Endothelial cell of umbilical vein (primary cell): ENCODE results near the gene BACH2. TPM values are rescaled to one million over a fixed set of nuclear protein-coding genes. Genes with fewer than 3 reads are reported as not detected.

Source experiments
- BruUV-seq: library from RNA; stranded (reverse); fragments of 400-500 nt; replicated peaks from 2 replicates; lab custom pipeline; 2021; lab: Mats Ljungman, UMichigan
- CTCF ChIA-PET: fragments of 300-600, 350-600 bp; sonication (Branson Sonifier 250); formaldehyde crosslinking; loops from one replicate; lab custom pipeline; 2021; ENCODE audit warnings: antibody characterized with exemption, inconsistent platforms; lab: Charles Lee
- POLR2A ChIA-PET: fragments of 300-600, 350-600 bp; sonication (Branson Sonifier 250); formaldehyde crosslinking; loops from one replicate; lab custom pipeline; 2021; ENCODE audit warnings: antibody characterized with exemption, inconsistent platforms; lab: Charles Lee
- DNase-seq: peaks from one replicate; pipeline ENCODE4 v3.0.0-alpha.2; 2011; ENCODE audit warnings: low read depth, low spot score
- FAIRE-seq: peaks from 2 replicates; lab custom pipeline; 2011; peaks lifted over from hg19 to GRCh38; lab: Jason Lieb, UNC
- H2AFZ ChIP-seq: 2 replicates; pipeline ENCODE4 v1.6.0; 2012; ENCODE audit warnings: low read depth, low read length, control low read depth, inconsistent platforms
- H3K27ac ChIP-seq: 2 replicates; pipeline ENCODE4 v1.5.1; 2011; ENCODE audit warnings: low read depth, mild to moderate bottlenecking, control low read depth, low read length, moderate library complexity; ENCODE audit not compliant: insufficient read depth
- H3K27me3 ChIP-seq, 2 experiments: 2 replicates each; pipeline versions ENCODE4 v1.6.0 to v1.6.1; 2011; ENCODE audit warnings: low read length in 2 of 2, mixed read lengths in 1 of 2; ENCODE audit not compliant: control insufficient read depth in 2 of 2, insufficient read depth in 2 of 2
- H3K36me3 ChIP-seq, 2 experiments: 2 replicates in 1 of 2; 3 replicates in 1 of 2; pipeline ENCODE4 v1.5.1; 2011; ENCODE audit warnings: low read length in 2 of 2, mild to moderate bottlenecking in 1 of 2, moderate library complexity in 1 of 2; ENCODE audit not compliant: control insufficient read depth in 2 of 2, insufficient read depth in 2 of 2; ENCODE audit errors: extremely low read depth in 1 of 2
- H3K4me1 ChIP-seq: 3 replicates; pipeline ENCODE4 v1.5.1; 2011; ENCODE audit warnings: mild to moderate bottlenecking, low read length; ENCODE audit not compliant: control insufficient read depth, insufficient read depth; ENCODE audit errors: extremely low read depth
- H3K4me2 ChIP-seq: 2 replicates; pipeline ENCODE4 v1.6.1; 2011; ENCODE audit warnings: low read length, control low read depth, mixed read lengths; ENCODE audit not compliant: insufficient read depth
- H3K4me3 ChIP-seq, 3 experiments: fragments of 200-600 bp in 1 of 3; sonication (generic), shearing (Covaris generic) in 1 of 3; replicated peaks in 1 of 3; 2 replicates each; pipeline ENCODE4 v1.5.1; 2011 to 2016; ENCODE audit warnings: control low read depth in 3 of 3, low read length in 3 of 3, mild to moderate bottlenecking in 2 of 3, inconsistent platforms in 1 of 3, low read depth in 1 of 3, moderate library complexity in 1 of 3; ENCODE audit not compliant: insufficient read depth in 1 of 3
- H3K79me2 ChIP-seq: 2 replicates; pipeline ENCODE4 v1.6.0; 2012; ENCODE audit warnings: low read length, inconsistent platforms; ENCODE audit not compliant: control insufficient read depth, insufficient read depth
- H3K9ac ChIP-seq: replicated peaks from 2 replicates; pipeline ENCODE3; 2011; ENCODE audit warnings: low read length, control low read depth; ENCODE audit not compliant: insufficient read depth; ENCODE audit errors: extremely low read depth
- H3K9me1 ChIP-seq: replicated peaks from 3 replicates; pipeline ENCODE4 v1.6.0; 2011; ENCODE audit warnings: mild to moderate bottlenecking, low read length; ENCODE audit not compliant: control insufficient read depth, insufficient read depth; ENCODE audit errors: extremely low read depth
- H3K9me3 ChIP-seq: replicated peaks from 2 replicates; pipeline ENCODE4 v1.5.1; 2012; ENCODE audit warnings: low read length, inconsistent platforms; ENCODE audit not compliant: control insufficient read depth, insufficient read depth
- H4K20me1 ChIP-seq: replicated peaks from 2 replicates; pipeline ENCODE3; 2011; ENCODE audit warnings: mild to moderate bottlenecking, low read length; ENCODE audit not compliant: control insufficient read depth, insufficient read depth; ENCODE audit errors: extremely low read depth
- EZH2 ChIP-seq: IDR thresholded peaks from 2 replicates; pipeline ENCODE4 v1.6.1; 2012; ENCODE audit warnings: borderline replicate concordance, low read depth, mild to moderate bottlenecking, moderate library complexity, low read length, inconsistent platforms; ENCODE audit not compliant: severe bottlenecking
- FOS ChIP-seq: IDR thresholded peaks from 2 replicates; pipeline ENCODE4 v1.6.1; 2011; ENCODE audit warnings: mild to moderate bottlenecking, low read length, moderate library complexity, borderline replicate concordance; ENCODE audit not compliant: insufficient read depth
- GATA2 ChIP-seq: IDR thresholded peaks from 2 replicates; pipeline ENCODE4 v1.7.0; 2011; ENCODE audit warnings: low read depth, mild to moderate bottlenecking, moderate library complexity, mixed read lengths, low read length; ENCODE audit not compliant: insufficient read length, insufficient read depth
- JUN ChIP-seq: IDR thresholded peaks from 2 replicates; pipeline ENCODE4 v1.6.1; 2011; ENCODE audit warnings: borderline replicate concordance, low read depth; ENCODE audit not compliant: insufficient read length, insufficient read depth
- MYC ChIP-seq: IDR thresholded peaks from one replicate; pipeline ENCODE4 v1.6.1; 2011; ENCODE audit warnings: mild to moderate bottlenecking, low read depth, low read length
- POLR2A ChIP-seq: IDR thresholded peaks from 2 replicates; pipeline ENCODE4 v1.6.1; 2012; ENCODE audit warnings: low read depth, mild to moderate bottlenecking, control low read depth, low read length
- POLR2AphosphoS5 ChIP-seq: IDR thresholded peaks from 2 replicates; pipeline ENCODE4 v1.6.1; 2012; ENCODE audit warnings: low read depth, mild to moderate bottlenecking, control low read depth, low read length, moderate library complexity; ENCODE audit not compliant: insufficient read depth
- dilution Hi-C: fragments of 300-500 bp; cut with MboI; formaldehyde crosslinking; loops from one replicate; pipeline ENCODE4 v1.15.0; 2019; ENCODE audit warnings: low sequenced_read_pairs; ENCODE audit not compliant: extremely low pct_ligation_motif_present
- intact Hi-C: fragments of 100-400 bp; cut with micrococcal nuclease; formaldehyde crosslinking; loops from one replicate; pipeline ENCODE4 v1.10.0; 2022
- polyA plus RNA-seq, 4 experiments: library from polyadenylated mRNA; depleted of rRNA in 3 of 4; stranded (reverse) in 3 of 4; unstranded in 1 of 4; fragments of >200 nt; gene quantifications; 2 replicates each; pipeline versions ENCODE4 v1.2.1 to v1.2.3, GENCODE V29; 2011 to 2012; ENCODE audit warnings: missing spikeins in 1 of 4
- total RNA-seq: library from RNA; stranded (reverse); gene quantifications from 2 replicates; pipeline ENCODE4 v1.2.3, GENCODE V29; 2021
- TF ChIP-seq, protein P1 (sequence below): IDR thresholded peaks from 2 replicates; pipeline ENCODE4 v1.6.1; 2011; ENCODE audit not compliant: insufficient read depth, insufficient read length
- TF ChIP-seq, protein P2 (sequence below), 2 donors: IDR thresholded peaks; 1 replicate in 1 of 2; 2 replicates in 1 of 2; pipeline ENCODE4 v1.5.1; 2011; ENCODE audit warnings: low read length in 2 of 2, mild to moderate bottlenecking in 2 of 2, moderate library complexity in 2 of 2, control low read depth in 1 of 2, inconsistent platforms in 1 of 2, low read depth in 1 of 2; ENCODE audit not compliant: insufficient read depth in 1 of 2; ENCODE audit errors: extremely low read depth in 1 of 2

The BACH2 gene
- total and polyA plus RNA-seq, 2 donors (not counting 3 experiments of a cell fraction or from before 2014, with no cell fraction given), result 1.7 to 5.6 TPM

DNA sequence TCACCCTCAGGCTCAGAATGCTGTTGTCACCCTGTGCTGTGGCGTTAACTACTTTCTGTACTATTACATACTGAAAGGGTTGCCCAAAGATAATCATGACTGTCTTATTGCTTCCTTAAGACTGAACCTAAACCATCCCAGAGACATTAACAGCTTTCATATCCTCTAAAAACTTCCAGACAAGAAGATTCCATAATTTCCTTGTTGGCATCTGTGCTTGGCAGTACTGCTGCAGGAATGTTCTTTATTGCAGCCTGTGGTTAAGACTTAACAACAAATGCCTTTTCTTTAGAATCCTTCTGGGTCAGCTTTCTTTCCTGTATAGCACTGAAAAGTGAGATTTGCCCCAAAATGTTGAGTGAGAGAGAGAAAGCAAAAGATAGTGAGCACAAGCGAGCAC is 292.7 kb downstream of the BACH2 start:
- DNase-seq (no peak), FAIRE-seq (no peak)
- Histone ChIP-seq H3K36me3 (no peaks in the 10 kb centered on the region), H3K4me2 (no peak overlapping the region), H3K27ac (no peak overlapping the region), H3K4me1 (peaks cover 9% of the 10 kb centered on the region), H3K9me1 (no peaks in the 10 kb centered on the region), H4K20me1 (no peaks in the 10 kb centered on the region), H3K9ac (no peak overlapping the region), H3K79me2 (no peaks in the 10 kb centered on the region), H3K4me3 (no peak overlapping the region), H2AFZ (no peak overlapping the region), H3K9me3 (no peaks in the 10 kb centered on the region), H3K27me3 (no peaks in the 10 kb centered on the region)
- dilution Hi-C loops (no loop called here), intact Hi-C loops (no loop called here)
- BruUV-seq, result no TSS peak
- POLR2A ChIA-PET, result no interaction called here
- CTCF ChIA-PET, result interaction anchor here (0.8 kb wide), 1 partner anchor 64 kb away, joined by 3 read pairs; no protein-coding TSS in a partner anchor
- TF ChIP-seq POLR2A (no peak), MYC (no peak), POLR2AphosphoS5 (no peak), JUN (no peak), FOS (no peak), EZH2 (no peak), GATA2 (no peak)
- TF ChIP-seq, protein P1, sequence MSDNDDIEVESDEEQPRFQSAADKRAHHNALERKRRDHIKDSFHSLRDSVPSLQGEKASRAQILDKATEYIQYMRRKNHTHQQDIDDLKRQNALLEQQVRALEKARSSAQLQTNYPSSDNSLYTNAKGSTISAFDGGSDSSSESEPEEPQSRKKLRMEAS, result no peak
- TF ChIP-seq, protein P2, sequence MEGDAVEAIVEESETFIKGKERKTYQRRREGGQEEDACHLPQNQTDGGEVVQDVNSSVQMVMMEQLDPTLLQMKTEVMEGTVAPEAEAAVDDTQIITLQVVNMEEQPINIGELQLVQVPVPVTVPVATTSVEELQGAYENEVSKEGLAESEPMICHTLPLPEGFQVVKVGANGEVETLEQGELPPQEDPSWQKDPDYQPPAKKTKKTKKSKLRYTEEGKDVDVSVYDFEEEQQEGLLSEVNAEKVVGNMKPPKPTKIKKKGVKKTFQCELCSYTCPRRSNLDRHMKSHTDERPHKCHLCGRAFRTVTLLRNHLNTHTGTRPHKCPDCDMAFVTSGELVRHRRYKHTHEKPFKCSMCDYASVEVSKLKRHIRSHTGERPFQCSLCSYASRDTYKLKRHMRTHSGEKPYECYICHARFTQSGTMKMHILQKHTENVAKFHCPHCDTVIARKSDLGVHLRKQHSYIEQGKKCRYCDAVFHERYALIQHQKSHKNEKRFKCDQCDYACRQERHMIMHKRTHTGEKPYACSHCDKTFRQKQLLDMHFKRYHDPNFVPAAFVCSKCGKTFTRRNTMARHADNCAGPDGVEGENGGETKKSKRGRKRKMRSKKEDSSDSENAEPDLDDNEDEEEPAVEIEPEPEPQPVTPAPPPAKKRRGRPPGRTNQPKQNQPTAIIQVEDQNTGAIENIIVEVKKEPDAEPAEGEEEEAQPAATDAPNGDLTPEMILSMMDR (IDR thresholded peaks at IDR 0.05; ENCODE audit: extremely low read depth in 1 of 2, insufficient read depth in 1 of 2, low read depth in 1 of 2, low read length in 2 of 2), result no peak
